HEK293T (cell line): ENCODE results near the gene ZNRF3.

Experiments
- FOXA1 ChIP-seq: fragments of 450-650 bp; IDR thresholded peaks from 2 replicates; pipeline ENCODE4 v1.6.1; 2016; ENCODE audit warnings: mild to moderate bottlenecking
- FOXM1 ChIP-seq: fragments of 450-650 bp; IDR thresholded peaks from 2 replicates; pipeline ENCODE4 v1.6.1; 2017; ENCODE audit warnings: mild to moderate bottlenecking, borderline replicate concordance
- NFRKB ChIP-seq: fragments of 450-650 bp; IDR thresholded peaks from 2 replicates; pipeline ENCODE4 v1.6.1; 2016; ENCODE audit warnings: mild to moderate bottlenecking, moderate library complexity
- SP1 ChIP-seq: fragments of 450-650 bp; IDR thresholded peaks from 2 replicates; pipeline ENCODE4 v1.6.1; 2017

- TF ChIP-seq FOXA1 (no peak), NFRKB (no peak), FOXM1 (no peak), SP1 (no peak)
Observed at GRCh38 chr22:29106839-29107238, 223.5 kb downstream of the ZNRF3 start.
